ENCODE data around the gene MTOR.

The MTOR gene

DNA sequence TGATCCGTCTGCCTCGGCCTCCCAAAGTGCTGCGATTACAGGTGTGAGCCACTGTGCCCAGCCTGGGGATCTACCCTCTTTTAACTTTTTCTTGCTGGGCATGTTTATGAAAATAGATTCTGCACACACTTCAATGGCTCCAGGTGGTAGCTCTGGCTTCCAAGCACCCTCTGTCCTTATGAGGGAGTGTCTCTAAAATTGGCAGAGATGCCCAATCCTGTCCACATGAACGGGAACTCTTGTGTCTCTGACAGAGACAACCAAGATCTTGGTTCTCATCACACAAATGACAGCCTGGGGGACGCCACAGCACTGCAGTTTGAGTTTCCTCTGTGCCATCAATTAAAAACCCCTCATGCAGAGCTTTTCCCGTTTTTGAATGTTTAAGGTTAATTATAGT is 116.6 kb downstream of the MTOR start:
- H3K4me3 ChIP-seq (ENCODE audit: low read depth, low read length): no peak overlapping the region
- TF ChIP-seq, protein P1, sequence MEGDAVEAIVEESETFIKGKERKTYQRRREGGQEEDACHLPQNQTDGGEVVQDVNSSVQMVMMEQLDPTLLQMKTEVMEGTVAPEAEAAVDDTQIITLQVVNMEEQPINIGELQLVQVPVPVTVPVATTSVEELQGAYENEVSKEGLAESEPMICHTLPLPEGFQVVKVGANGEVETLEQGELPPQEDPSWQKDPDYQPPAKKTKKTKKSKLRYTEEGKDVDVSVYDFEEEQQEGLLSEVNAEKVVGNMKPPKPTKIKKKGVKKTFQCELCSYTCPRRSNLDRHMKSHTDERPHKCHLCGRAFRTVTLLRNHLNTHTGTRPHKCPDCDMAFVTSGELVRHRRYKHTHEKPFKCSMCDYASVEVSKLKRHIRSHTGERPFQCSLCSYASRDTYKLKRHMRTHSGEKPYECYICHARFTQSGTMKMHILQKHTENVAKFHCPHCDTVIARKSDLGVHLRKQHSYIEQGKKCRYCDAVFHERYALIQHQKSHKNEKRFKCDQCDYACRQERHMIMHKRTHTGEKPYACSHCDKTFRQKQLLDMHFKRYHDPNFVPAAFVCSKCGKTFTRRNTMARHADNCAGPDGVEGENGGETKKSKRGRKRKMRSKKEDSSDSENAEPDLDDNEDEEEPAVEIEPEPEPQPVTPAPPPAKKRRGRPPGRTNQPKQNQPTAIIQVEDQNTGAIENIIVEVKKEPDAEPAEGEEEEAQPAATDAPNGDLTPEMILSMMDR (IDR thresholded peaks at IDR 0.05; ENCODE audit: low read depth, low read length): no peak

DNA sequence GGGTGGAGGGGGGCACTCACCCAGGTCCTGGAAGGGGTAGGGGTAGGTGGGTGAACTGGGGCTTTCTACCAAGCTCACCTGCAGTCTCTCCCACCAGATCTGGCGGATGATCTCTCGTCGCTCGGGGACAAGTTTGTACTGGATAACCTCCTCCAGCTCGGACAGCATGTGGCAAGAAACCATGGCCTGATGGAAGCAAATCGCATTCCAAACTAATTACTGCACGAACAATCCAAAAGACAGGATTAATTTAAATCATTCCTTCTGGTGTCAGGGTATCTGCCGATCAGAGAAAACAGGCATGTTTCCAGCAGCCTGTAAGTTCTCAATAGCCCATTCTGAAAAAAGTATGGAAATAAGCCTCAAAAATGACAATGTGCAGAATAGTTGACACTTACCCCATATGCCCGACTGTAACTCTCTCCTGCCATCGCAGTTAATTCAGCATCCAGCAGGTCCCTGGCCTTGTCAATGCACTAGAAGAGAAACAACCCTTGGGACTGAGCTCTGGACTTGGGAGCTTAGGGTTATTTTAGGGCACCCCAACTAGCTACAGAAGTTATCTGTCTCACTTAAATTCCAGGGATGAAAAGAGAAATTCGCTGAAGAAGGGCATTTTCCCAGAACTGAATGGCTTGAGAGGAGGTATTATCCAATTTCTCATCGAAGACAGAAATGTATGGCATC is 117.6 kb downstream of the MTOR start:
- H3K4me3 ChIP-seq (ENCODE audit: low read depth, low read length): no peak overlapping the region
- TF ChIP-seq, protein P1 (IDR thresholded peaks at IDR 0.05; ENCODE audit: low read depth, low read length): no peak

DNA sequence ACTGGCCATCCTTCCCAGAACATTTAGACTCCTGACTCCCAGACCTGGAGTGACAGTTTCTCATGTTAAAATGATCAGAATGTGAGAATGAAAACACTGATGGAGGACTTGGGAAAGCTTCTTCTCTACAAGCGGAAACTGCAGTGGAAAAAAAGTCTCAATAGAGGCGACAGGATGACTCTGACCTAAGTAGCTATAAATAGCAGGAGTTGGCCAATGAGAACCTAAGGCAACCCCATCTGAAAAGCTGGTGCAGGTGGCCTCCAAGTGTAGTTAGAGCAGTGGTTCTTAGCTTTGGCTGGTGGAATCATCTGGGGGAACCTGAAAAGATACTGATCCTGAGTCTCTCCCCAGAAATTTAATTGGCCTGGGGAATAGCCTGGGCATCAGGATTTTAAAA is 118.4 kb downstream of the MTOR start:
- TF ChIP-seq, protein P1 (IDR thresholded peaks at IDR 0.05; ENCODE audit: low read depth, low read length): no peak
- H3K4me3 ChIP-seq (ENCODE audit: low read depth, low read length): no peak overlapping the region

DNA sequence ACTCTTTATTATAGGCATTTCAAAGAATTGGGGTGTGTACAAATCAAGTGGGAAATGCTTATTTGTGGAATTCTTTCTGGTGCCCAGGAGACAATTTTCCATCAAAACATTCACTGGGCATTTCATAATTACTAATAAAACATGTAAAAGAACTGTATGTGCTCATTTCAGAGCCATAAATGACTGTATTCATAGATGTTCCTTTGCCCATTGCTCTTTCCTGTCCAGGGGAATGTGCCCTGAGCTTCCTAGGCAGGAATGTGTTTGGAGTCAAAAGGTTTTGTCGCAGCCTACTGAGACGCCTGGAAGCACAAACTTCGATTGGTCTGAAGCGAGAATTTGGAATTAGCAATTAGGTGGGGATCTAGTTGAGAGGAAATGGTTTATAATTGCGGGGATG is 119.0 kb downstream of the MTOR start:
- TF ChIP-seq, protein P1 (IDR thresholded peaks at IDR 0.05; ENCODE audit: low read depth, low read length): no peak

DNA sequence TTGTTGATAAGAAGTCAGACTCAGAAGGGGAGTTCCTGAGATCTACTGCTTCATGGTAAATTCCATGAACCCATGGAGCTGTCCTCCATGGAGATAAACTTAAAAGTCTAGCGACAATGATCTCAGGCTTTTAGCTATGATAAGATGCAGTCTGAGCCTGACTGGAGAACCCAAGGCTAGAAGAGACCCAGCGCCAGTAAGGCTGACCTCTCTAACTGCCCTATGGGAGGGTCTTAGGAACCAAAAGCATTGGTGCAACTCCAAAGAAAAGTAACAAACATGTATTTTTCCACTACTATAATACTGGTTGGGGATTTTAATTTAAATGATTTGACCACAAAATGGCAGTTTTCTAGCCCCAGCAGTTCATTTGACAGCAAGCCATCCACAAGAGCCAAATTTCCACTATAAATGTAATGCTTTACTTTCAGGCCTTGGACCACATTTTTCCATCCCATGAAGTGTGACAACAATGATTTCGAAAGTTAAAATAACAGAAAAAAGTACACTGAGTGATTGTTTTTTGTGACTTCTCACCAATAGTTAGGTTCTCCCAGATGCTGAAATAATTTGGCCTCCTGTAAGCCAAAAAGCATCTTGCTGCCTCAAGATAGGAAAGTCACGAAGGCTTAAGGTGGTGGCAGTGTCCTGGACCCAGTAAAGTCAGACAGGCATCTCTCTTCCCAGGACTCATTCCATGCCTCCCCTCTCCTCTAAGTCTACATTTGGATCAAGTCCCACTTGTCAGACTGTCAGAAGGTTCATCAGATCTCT is 119.5 kb downstream of the MTOR start:
- no peak overlapping the region for H3K4me3 ChIP-seq (ENCODE audit: low read depth, low read length)
- TF ChIP-seq, protein P1 (IDR thresholded peaks at IDR 0.05; ENCODE audit: low read depth, low read length): no peak

More for the DNA sequence above, 119.0 kb downstream of the MTOR start:
- H3K4me3 ChIP-seq (ENCODE audit: low read depth, low read length): no peak overlapping the region

DNA sequence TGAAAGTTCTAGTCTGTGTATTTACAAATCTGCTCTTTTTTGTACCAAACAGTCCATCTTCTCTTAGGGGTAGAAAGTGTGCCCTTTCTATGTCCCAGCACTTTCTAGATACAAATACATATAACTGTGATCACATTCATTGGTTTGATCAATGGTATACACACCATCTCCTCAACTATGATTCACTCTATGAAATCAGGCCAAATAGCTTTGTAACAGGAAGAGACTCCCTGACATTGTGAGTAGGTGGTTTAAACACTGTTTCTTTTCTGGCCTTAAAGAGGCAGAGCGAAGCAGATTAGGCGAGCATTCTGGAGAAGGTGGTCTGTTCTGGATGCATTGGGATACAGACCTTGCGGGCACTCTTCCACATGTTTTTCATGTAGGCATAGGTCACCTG is 123.4 kb downstream of the MTOR start:
- TF ChIP-seq, protein P1 (IDR thresholded peaks at IDR 0.05; ENCODE audit: low read depth, low read length): no peak

DNA sequence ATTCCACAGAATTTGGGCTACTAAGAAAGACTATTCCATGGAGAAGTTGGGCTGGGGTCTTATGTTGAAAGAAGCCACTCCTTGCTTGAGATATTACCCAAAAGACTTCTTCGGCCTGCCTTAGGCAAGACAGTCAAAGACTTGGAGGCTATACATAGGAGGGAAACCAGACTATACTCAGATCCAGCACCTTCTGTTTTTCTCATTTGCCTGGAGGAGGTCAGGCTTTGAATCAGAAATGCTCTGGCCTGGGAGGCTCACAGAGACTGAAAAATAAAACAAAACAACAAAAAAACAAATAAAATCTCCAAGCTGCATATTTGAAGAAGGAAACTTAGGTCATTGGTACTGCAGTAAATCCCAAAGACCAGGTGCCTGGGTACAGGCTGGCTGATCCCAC is 124.3 kb downstream of the MTOR start:
- no peak overlapping the region for H3K4me3 ChIP-seq (ENCODE audit: low read depth, low read length)
- TF ChIP-seq, protein P1 (IDR thresholded peaks at IDR 0.05; ENCODE audit: low read depth, low read length): no peak

More for the DNA sequence above, 123.4 kb downstream of the MTOR start:
- H3K4me3 ChIP-seq (ENCODE audit: low read depth, low read length): no peak overlapping the region

Measured in WI38 (cell line).